Activated T-cell treated with anti-CD3 and anti-CD28 coated beads, Interleukin-2, amount 50 U/mL, for 48 hours (primary cell): ENCODE measurements around the gene ICAM2.
A peak's percentile ranks its signal among the peaks of the same experiment; 100 is the strongest.

Experiments used
- DNase-seq, 2 experiments: peaks; one replicate each; pipeline ENCODE4 v3.0.0-alpha.2; 2020

The ICAM2 gene

GRCh38 chr17:64020056-64020766 is at the start of gene ICAM2:
TSS of gene ICAM2 (minus strand) at chr17:64020633. CDS start at chr17:64006691, 13,942 bp downstream.
- peak; percentile 85 to 86 for DNase-seq

GRCh38 chr17:64070213-64070612 is 49.8 kb upstream of the ICAM2 start:
- no peak for DNase-seq

GRCh38 chr17:64069143-64069542 is 48.7 kb upstream of the ICAM2 start:
- DNase-seq, result no peak

- DNase-seq, result no peak
These were observed 47.2 kb upstream of the ICAM2 start for GRCh38 chr17:64067657-64068056.

- DNase-seq, result no peak
These were observed 46.3 kb upstream of the ICAM2 start for GRCh38 chr17:64066716-64067115.

- no peak for DNase-seq
These were observed 44.7 kb upstream of the ICAM2 start for GRCh38 chr17:64065161-64065560.

- no peak for DNase-seq
These were observed 43.9 kb upstream of the ICAM2 start for GRCh38 chr17:64064331-64064730.

- peak; percentile 63 to 66 for DNase-seq
These were observed 43.4 kb upstream of the ICAM2 start for GRCh38 chr17:64063766-64064224.

- no peak for DNase-seq
These were observed 42.7 kb upstream of the ICAM2 start for GRCh38 chr17:64063088-64063487.

- peak; percentile 41 to 52 for DNase-seq
These were observed 40.9 kb upstream of the ICAM2 start for GRCh38 chr17:64061178-64061898.

GRCh38 chr17:64060331-64060730 is 39.9 kb upstream of the ICAM2 start:
- no peak for DNase-seq

- DNase-seq, result no peak
These were observed 39.3 kb upstream of the ICAM2 start for GRCh38 chr17:64059756-64060155.

GRCh38 chr17:64058621-64059020 is 38.2 kb upstream of the ICAM2 start:
- DNase-seq, result no peak

- DNase-seq, result no peak
These were observed 37.3 kb upstream of the ICAM2 start for GRCh38 chr17:64057701-64058263.

- no peak for DNase-seq
These were observed 36.0 kb upstream of the ICAM2 start for GRCh38 chr17:64056269-64057005.

- no peak for DNase-seq
These were observed 35.0 kb upstream of the ICAM2 start for GRCh38 chr17:64055183-64056142.

GRCh38 chr17:64054304-64054703 is 33.9 kb upstream of the ICAM2 start:
- no peak for DNase-seq

GRCh38 chr17:64053101-64053500 is 32.7 kb upstream of the ICAM2 start:
- DNase-seq, result no peak

- no peak for DNase-seq
These were observed 30.7 kb upstream of the ICAM2 start for GRCh38 chr17:64051153-64051552.

GRCh38 chr17:64048805-64049204 is 28.4 kb upstream of the ICAM2 start:
- no peak for DNase-seq

- DNase-seq, result no peak
These were observed 24.7 kb upstream of the ICAM2 start for GRCh38 chr17:64045176-64045575.
